Measurements from ENCODE around the gene TES.

DNA sequence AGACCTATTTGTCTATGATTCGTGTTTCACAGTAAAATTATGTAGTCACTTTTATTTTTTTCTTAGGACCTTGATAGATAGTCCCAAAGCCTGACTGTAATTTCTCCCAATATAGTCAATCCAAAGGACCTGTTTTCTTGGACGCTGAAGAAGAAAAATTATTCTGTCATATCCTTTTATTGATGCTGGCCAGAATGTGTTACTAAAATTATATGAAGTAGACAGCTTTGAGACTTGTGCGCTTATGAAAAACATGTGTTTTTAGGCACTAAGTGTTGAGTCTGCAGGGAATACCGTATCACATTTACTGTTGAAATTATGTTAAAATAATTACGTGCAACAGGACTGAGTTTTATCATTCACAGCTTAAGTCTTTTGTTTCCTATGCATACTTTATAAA lies 17.9 kb downstream of the TES start:
- TF ChIP-seq, protein P1, sequence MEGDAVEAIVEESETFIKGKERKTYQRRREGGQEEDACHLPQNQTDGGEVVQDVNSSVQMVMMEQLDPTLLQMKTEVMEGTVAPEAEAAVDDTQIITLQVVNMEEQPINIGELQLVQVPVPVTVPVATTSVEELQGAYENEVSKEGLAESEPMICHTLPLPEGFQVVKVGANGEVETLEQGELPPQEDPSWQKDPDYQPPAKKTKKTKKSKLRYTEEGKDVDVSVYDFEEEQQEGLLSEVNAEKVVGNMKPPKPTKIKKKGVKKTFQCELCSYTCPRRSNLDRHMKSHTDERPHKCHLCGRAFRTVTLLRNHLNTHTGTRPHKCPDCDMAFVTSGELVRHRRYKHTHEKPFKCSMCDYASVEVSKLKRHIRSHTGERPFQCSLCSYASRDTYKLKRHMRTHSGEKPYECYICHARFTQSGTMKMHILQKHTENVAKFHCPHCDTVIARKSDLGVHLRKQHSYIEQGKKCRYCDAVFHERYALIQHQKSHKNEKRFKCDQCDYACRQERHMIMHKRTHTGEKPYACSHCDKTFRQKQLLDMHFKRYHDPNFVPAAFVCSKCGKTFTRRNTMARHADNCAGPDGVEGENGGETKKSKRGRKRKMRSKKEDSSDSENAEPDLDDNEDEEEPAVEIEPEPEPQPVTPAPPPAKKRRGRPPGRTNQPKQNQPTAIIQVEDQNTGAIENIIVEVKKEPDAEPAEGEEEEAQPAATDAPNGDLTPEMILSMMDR (IDR thresholded peaks at IDR 0.05): no peak
- TF ChIP-seq POLR2AphosphoS5 (IDR thresholded peaks at IDR 0.05) (no peak), POLR2A (IDR thresholded peaks at IDR 0.05) (no peak)

Data from transverse colon (tissue), 4 donors.